Epidermal melanocyte (primary cell): ENCODE data around the gene SRRM3.
A peak's percentile ranks its signal among the peaks of the same experiment; 100 is the strongest.
"Not testable (repeated sequence)": the region's sequence is repeated elsewhere in the genome, so short reads cannot be mapped to it uniquely, and the experiment has no call there.

ENCODE experiments used
- DNase-seq: peaks from one replicate; pipeline ENCODE4 v3.0.0; 2011; ENCODE audit warnings: low spot score; ENCODE audit not compliant: insufficient read length

SRRM3 gene

GRCh38 chr7:76261931-76262330 is 60.2 kb downstream of the SRRM3 start:
- DNase-seq, result no peak

GRCh38 chr7:76262683-76263402 is 61.1 kb downstream of the SRRM3 start:
- DNase-seq, result peak; percentile 59

GRCh38 chr7:76265299-76265698 is 63.6 kb downstream of the SRRM3 start:
- DNase-seq, result no peak

GRCh38 chr7:76267107-76267893 is 65.6 kb downstream of the SRRM3 start:
- DNase-seq, result no peak

GRCh38 chr7:76267894-76268183 is 66.1 kb downstream of the SRRM3 start:
- no peak for DNase-seq

GRCh38 chr7:76268376-76268775 is 66.7 kb downstream of the SRRM3 start:
- no peak for DNase-seq

- no peak for DNase-seq
Observed at GRCh38 chr7:76269895-76270294, 68.2 kb downstream of the SRRM3 start.

- DNase-seq, result not testable (repeated sequence)
Observed at GRCh38 chr7:76271384-76271783, 69.7 kb downstream of the SRRM3 start.

GRCh38 chr7:76272142-76272541 is 70.4 kb downstream of the SRRM3 start:
- no peak for DNase-seq

- DNase-seq, result no peak
Observed at GRCh38 chr7:76272851-76273497, 71.3 kb downstream of the SRRM3 start.

GRCh38 chr7:76273503-76273902 is 71.8 kb downstream of the SRRM3 start:
- no peak for DNase-seq

GRCh38 chr7:76278540-76278939 is 76.8 kb downstream of the SRRM3 start:
- no peak for DNase-seq

- no peak for DNase-seq
Observed at GRCh38 chr7:76280408-76280807, 78.7 kb downstream of the SRRM3 start.

GRCh38 chr7:76281006-76281705 is 79.5 kb downstream of the SRRM3 start:
- DNase-seq, result no peak

- DNase-seq, result no peak
Observed at GRCh38 chr7:76281706-76282343, 80.1 kb downstream of the SRRM3 start.

GRCh38 chr7:76282344-76283253 is 80.9 kb downstream of the SRRM3 start:
- no peak for DNase-seq

- DNase-seq, result no peak
Observed at GRCh38 chr7:76283254-76284159, 81.8 kb downstream of the SRRM3 start.

GRCh38 chr7:76285604-76286374 is 84.1 kb downstream of the SRRM3 start:
- DNase-seq, result no peak
